OCI-LY3 (cell line): ENCODE results near the gene GPC2.
"Not testable (repeated sequence)": the region's sequence is repeated elsewhere in the genome, so short reads cannot be mapped to it uniquely, and the experiment has no call there.

Source experiments
- H2AFZ ChIP-seq: fragments of 200-600, 300-600 bp; shearing (Covaris generic); 2 replicates; pipeline ENCODE4 v1.6.0; 2014; ENCODE audit warnings: antibody characterized with exemption, low read depth, low read length
- H3K27ac ChIP-seq: fragments of 200-600, 300-600 bp; sonication (generic); 2 replicates; pipeline ENCODE4 v1.5.1; 2014; ENCODE audit warnings: mild to moderate bottlenecking, low read length, moderate library complexity, mixed read lengths
- H3K27me3 ChIP-seq: fragments of 200-600, 300-600 bp; sonication (generic); 2 replicates; pipeline ENCODE4 v1.6.1; 2014; ENCODE audit warnings: low read depth, low read length, mixed read lengths
- H3K36me3 ChIP-seq: fragments of 200-600, 300-600 bp; sonication (generic); replicated peaks from 2 replicates; pipeline ENCODE3; 2014; ENCODE audit warnings: low read depth, low read length, mixed read lengths
- H3K4me1 ChIP-seq: fragments of 300-600, 200-600 bp; sonication (generic); 2 replicates; pipeline ENCODE4 v1.6.1; 2014; ENCODE audit warnings: low read length, mixed read lengths
- H3K4me2 ChIP-seq: fragments of 200-600, 300-600 bp; sonication (generic); 2 replicates; pipeline ENCODE4 v1.6.1; 2014; ENCODE audit warnings: low read length, mixed read lengths
- H3K4me3 ChIP-seq: fragments of 300-600, 200-600 bp; sonication (generic); 2 replicates; pipeline ENCODE4 v1.5.1; 2014; ENCODE audit warnings: antibody characterized with exemption, mild to moderate bottlenecking, low read length, moderate library complexity
- H3K79me2 ChIP-seq: fragments of 300-600, 200-600 bp; shearing (Covaris generic); 2 replicates; pipeline ENCODE4 v1.6.1; 2014; ENCODE audit warnings: mild to moderate bottlenecking, low read length, mixed read lengths
- H3K9ac ChIP-seq: fragments of 300-600, 200-600 bp; shearing (Covaris generic); 2 replicates; pipeline ENCODE4 v1.6.0; 2014; ENCODE audit warnings: mild to moderate bottlenecking, low read length, moderate library complexity
- H3K9me3 ChIP-seq: fragments of 200-600, 300-600 bp; shearing (Covaris generic); 2 replicates; pipeline ENCODE4 v1.6.1; 2014; ENCODE audit warnings: low read length, mixed read lengths; ENCODE audit not compliant: insufficient read depth
- H4K20me1 ChIP-seq: fragments of 200-600, 300-600 bp; sonication (generic); 2 replicates; pipeline ENCODE4 v1.6.1; 2016; ENCODE audit warnings: low read length, mixed read lengths; ENCODE audit not compliant: insufficient read depth
- EZH2phosphoT487 ChIP-seq: fragments of 200-600 bp; shearing (Covaris generic); IDR thresholded peaks from 2 replicates; pipeline ENCODE4 v1.6.1; 2018; ENCODE audit warnings: antibody characterized with exemption, mixed run types, low read depth
- TF ChIP-seq, protein P1 (sequence below): fragments of 200-600, 300-600 bp; sonication (generic); IDR thresholded peaks from 2 replicates; pipeline ENCODE4 v1.5.1; 2014; ENCODE audit warnings: antibody characterized with exemption, low read length, low read depth

Gene GPC2

DNA sequence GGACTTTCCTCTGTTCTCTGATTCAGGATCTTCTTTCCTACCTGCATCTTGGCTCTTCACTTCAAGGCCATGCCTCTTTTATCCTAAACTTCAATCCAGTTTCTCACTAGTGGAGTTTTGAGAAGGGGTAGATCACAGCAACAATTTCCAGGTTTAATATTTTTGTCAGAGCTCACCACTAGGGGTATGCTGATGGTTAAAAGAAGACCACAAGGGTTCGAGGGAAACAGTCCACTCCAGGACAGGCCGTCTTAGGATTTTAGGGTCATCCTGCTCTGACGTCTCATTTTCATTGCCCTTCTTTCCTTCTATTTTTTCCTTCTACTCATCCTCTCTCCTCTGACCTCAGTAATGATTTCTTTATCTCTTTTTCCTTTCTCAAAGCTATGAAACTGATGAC lies 11.9 kb upstream of the GPC2 start:
- no peak overlapping the region for H2AFZ ChIP-seq
- H4K20me1 ChIP-seq = no peaks in the 10 kb centered on the region
- no peak overlapping the region for H3K27ac ChIP-seq
- no peaks in the 10 kb centered on the region for H3K36me3 ChIP-seq
- H3K4me3 ChIP-seq = no peak overlapping the region
- no peak for TF ChIP-seq EZH2phosphoT487
- TF ChIP-seq, protein P1, sequence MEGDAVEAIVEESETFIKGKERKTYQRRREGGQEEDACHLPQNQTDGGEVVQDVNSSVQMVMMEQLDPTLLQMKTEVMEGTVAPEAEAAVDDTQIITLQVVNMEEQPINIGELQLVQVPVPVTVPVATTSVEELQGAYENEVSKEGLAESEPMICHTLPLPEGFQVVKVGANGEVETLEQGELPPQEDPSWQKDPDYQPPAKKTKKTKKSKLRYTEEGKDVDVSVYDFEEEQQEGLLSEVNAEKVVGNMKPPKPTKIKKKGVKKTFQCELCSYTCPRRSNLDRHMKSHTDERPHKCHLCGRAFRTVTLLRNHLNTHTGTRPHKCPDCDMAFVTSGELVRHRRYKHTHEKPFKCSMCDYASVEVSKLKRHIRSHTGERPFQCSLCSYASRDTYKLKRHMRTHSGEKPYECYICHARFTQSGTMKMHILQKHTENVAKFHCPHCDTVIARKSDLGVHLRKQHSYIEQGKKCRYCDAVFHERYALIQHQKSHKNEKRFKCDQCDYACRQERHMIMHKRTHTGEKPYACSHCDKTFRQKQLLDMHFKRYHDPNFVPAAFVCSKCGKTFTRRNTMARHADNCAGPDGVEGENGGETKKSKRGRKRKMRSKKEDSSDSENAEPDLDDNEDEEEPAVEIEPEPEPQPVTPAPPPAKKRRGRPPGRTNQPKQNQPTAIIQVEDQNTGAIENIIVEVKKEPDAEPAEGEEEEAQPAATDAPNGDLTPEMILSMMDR = peak; percentile 6; the same call in 1 of the 2 replicates
- H3K79me2 ChIP-seq = no peaks in the 10 kb centered on the region
- H3K9ac ChIP-seq = no peak overlapping the region
- H3K4me2 ChIP-seq = no peak overlapping the region
- 0 out of 2 replicates have a peak, but pooled peaks cover 3% of the 10 kb centered on the region for H3K27me3 ChIP-seq
- H3K9me3 ChIP-seq = no peaks in the 10 kb centered on the region
- peaks cover 28% of the 10 kb centered on the region for H3K4me1 ChIP-seq

GRCh38 chr7:100185726-100186125 lies 8.5 kb upstream of the GPC2 start:
- H3K27ac ChIP-seq = no peak overlapping the region
- no peak overlapping the region for H3K4me3 ChIP-seq
- TF ChIP-seq EZH2phosphoT487 = no peak
- TF ChIP-seq, protein P1 = no peak
- H3K9ac ChIP-seq = no peak overlapping the region
- H3K4me1 ChIP-seq = peaks cover 11% of the 10 kb centered on the region
- H3K36me3 ChIP-seq = no peaks in the 10 kb centered on the region
- H3K4me2 ChIP-seq = no peak overlapping the region
- H2AFZ ChIP-seq = no peak overlapping the region
- no peaks in the 10 kb centered on the region for H4K20me1 ChIP-seq
- 0 out of 2 replicates have a peak, but pooled peaks cover 3% of the 10 kb centered on the region for H3K27me3 ChIP-seq
- no peaks in the 10 kb centered on the region for H3K79me2 ChIP-seq
- H3K9me3 ChIP-seq = no peaks in the 10 kb centered on the region

- H3K36me3 ChIP-seq, H3K27me3 ChIP-seq, H4K20me1 ChIP-seq, H3K27ac ChIP-seq, H3K4me3 ChIP-seq, H3K9ac ChIP-seq, H2AFZ ChIP-seq, H3K79me2 ChIP-seq, H3K4me2 ChIP-seq, H3K4me1 ChIP-seq, H3K9me3 ChIP-seq: not testable (repeated sequence)
Observed at GRCh38 chr7:100183090-100183489, 5.9 kb upstream of the GPC2 start.

GRCh38 chr7:100182616-100183015 lies 5.4 kb upstream of the GPC2 start:
- not testable (repeated sequence) for H3K27me3 ChIP-seq, H3K4me1 ChIP-seq, H3K36me3 ChIP-seq, H3K27ac ChIP-seq, H3K9me3 ChIP-seq, H3K4me3 ChIP-seq, H3K79me2 ChIP-seq, H2AFZ ChIP-seq, H4K20me1 ChIP-seq, H3K9ac ChIP-seq
- peak overlapping the region; percentile 40 for H3K4me2 ChIP-seq

DNA sequence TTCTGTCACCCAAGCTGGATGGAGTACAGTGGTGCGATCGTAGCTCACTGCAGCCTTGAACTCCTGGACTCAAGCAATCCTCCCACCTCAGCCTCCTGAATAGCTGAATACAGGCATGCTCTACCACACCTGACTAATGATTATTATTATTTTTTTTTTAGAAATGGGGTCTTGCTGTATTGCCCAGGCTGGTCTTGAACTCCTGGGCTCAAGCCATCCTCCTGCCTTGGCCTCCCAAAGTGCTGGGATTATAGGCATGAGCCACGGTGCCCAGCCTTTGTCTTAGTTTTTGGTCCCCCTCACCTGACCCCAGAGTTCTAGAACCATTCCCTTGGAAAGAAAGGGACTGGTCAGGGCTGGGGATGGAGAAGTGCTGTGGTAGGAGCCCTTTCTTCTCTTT lies 2.9 kb upstream of the GPC2 start:
- H4K20me1 ChIP-seq, H3K36me3 ChIP-seq, H3K27me3 ChIP-seq, H3K9me3 ChIP-seq, H3K9ac ChIP-seq, H3K79me2 ChIP-seq, H3K4me3 ChIP-seq, H3K4me2 ChIP-seq, H3K27ac ChIP-seq, H2AFZ ChIP-seq: not testable (repeated sequence)
- H3K4me1 ChIP-seq = peaks cover 11% of the 10 kb centered on the region
